Trophoblast cell (in vitro differentiated cells and primary cell): ENCODE results near the gene YKT6.

Experiments used
- DNase-seq, 2 donors: peaks; one replicate each; pipeline ENCODE4 v3.0.0-alpha.2; 2016
- H2AFZ ChIP-seq: 2 replicates; pipeline ENCODE4 v1.6.1; 2013; ENCODE audit warnings: low read length, moderate library complexity, mild to moderate bottlenecking; ENCODE audit not compliant: insufficient read depth, poor library complexity
- H2AK5ac ChIP-seq: 2 replicates; pipeline ENCODE4 v1.6.1; 2013; ENCODE audit warnings: mild to moderate bottlenecking, low read length
- H2BK120ac ChIP-seq: 2 replicates; pipeline ENCODE4 v1.6.1; 2013; ENCODE audit warnings: low read length, mild to moderate bottlenecking, moderate library complexity; ENCODE audit not compliant: insufficient read depth, poor library complexity
- H2BK12ac ChIP-seq: 2 replicates; pipeline ENCODE4 v1.6.1; 2013; ENCODE audit warnings: mild to moderate bottlenecking, low read length, moderate library complexity
- H2BK5ac ChIP-seq: 2 replicates; pipeline ENCODE4 v1.6.1; 2013; ENCODE audit warnings: low read length, low read depth, moderate library complexity, mild to moderate bottlenecking; ENCODE audit not compliant: poor library complexity
- H3K14ac ChIP-seq: 2 replicates; pipeline ENCODE4 v1.6.1; 2013; ENCODE audit warnings: mild to moderate bottlenecking, low read length
- H3K18ac ChIP-seq: 2 replicates; pipeline ENCODE4 v1.6.1; 2013; ENCODE audit warnings: mild to moderate bottlenecking, low read length
- H3K23ac ChIP-seq: 2 replicates; pipeline ENCODE4 v1.6.1; 2013; ENCODE audit warnings: low read length
- H3K27ac ChIP-seq: 2 replicates; pipeline ENCODE4 v1.5.1; 2013; ENCODE audit warnings: low read depth, mild to moderate bottlenecking, inconsistent platforms, low read length, moderate library complexity
- H3K27me3 ChIP-seq: 2 replicates; pipeline ENCODE4 v1.6.1; 2013; ENCODE audit warnings: inconsistent platforms, mild to moderate bottlenecking, low read length, moderate library complexity; ENCODE audit not compliant: insufficient read depth
- H3K36me3 ChIP-seq, 2 experiments: 1 replicate in 1 of 2; 2 replicates in 1 of 2; pipeline ENCODE4 v1.6.1; 2013; ENCODE audit warnings: low read length in 2 of 2, mild to moderate bottlenecking in 2 of 2, moderate library complexity in 1 of 2; ENCODE audit not compliant: insufficient read depth in 2 of 2, control insufficient read depth in 1 of 2
- H3K4ac ChIP-seq: 2 replicates; pipeline ENCODE4 v1.6.1; 2013; ENCODE audit warnings: low read depth, mild to moderate bottlenecking, low read length, moderate library complexity
- H3K4me1 ChIP-seq, 2 experiments: 1 replicate in 1 of 2; 2 replicates in 1 of 2; pipeline ENCODE4 v1.6.1; 2013; ENCODE audit warnings: low read length in 2 of 2, mild to moderate bottlenecking in 2 of 2, moderate library complexity in 1 of 2; ENCODE audit not compliant: insufficient read depth in 2 of 2, control insufficient read depth in 1 of 2
- H3K4me2 ChIP-seq: 2 replicates; pipeline ENCODE4 v1.6.1; 2013; ENCODE audit warnings: inconsistent platforms, mild to moderate bottlenecking, low read length, moderate library complexity
- H3K4me3 ChIP-seq: 2 replicates; pipeline ENCODE4 v1.5.1; 2013; ENCODE audit warnings: mild to moderate bottlenecking, low read depth, low read length, inconsistent platforms
- H3K79me1 ChIP-seq: one replicate; pipeline ENCODE4 v1.6.1; 2013; ENCODE audit warnings: low read length
- H3K79me2 ChIP-seq: 2 replicates; pipeline ENCODE4 v1.6.1; 2013; ENCODE audit warnings: low read length, mild to moderate bottlenecking; ENCODE audit not compliant: control insufficient read depth, insufficient read depth, poor library complexity
- H3K9ac ChIP-seq: 2 replicates; pipeline ENCODE4 v1.6.1; 2013; ENCODE audit warnings: mild to moderate bottlenecking, low read length
- H3K9me3 ChIP-seq: 2 replicates; pipeline ENCODE4 v1.6.1; 2013; ENCODE audit warnings: low read depth, mild to moderate bottlenecking, control low read depth, inconsistent platforms, low read length; ENCODE audit not compliant: insufficient read depth
- H4K12ac ChIP-seq: 2 replicates; pipeline ENCODE4 v1.6.1; 2013; ENCODE audit warnings: low read depth, mild to moderate bottlenecking, low read length, moderate library complexity
- H4K8ac ChIP-seq: 2 replicates; pipeline ENCODE4 v1.6.1; 2013; ENCODE audit warnings: low read depth, mild to moderate bottlenecking, low read length, moderate library complexity
- H4K91ac ChIP-seq: one replicate; pipeline ENCODE4 v1.6.1; 2013; ENCODE audit warnings: low read depth, mild to moderate bottlenecking, low read length, moderate library complexity
- WGBS: extraction: QIAGEN DNeasy Blood & Tissue Kit; methylation state at CpG from one replicate; pipeline ENCODE4 v1.1.7; 2013; ENCODE audit warnings: missing lambda C conversion rate; ENCODE audit not compliant: insufficient read length, insufficient coverage; ENCODE audit errors: extremely low coverage; 5-methylcytosine and 5-hydroxymethylcytosine counted together

The YKT6 gene

GRCh38 chr7:44154703-44155102 is 46.1 kb upstream of the YKT6 start:
- no peak overlapping the region for H3K23ac ChIP-seq
- H3K14ac ChIP-seq, result no peak overlapping the region
- H3K4ac ChIP-seq, result no peak overlapping the region
- H3K9ac ChIP-seq, result no peak overlapping the region
- peaks cover 2% of the 10 kb centered on the region for H3K9me3 ChIP-seq
- WGBS, result no CpG with 5 or more reads among the region's 3 CpGs
- no peak overlapping the region for H2BK120ac ChIP-seq
- H3K27ac ChIP-seq, result no peak overlapping the region
- H3K4me2 ChIP-seq, result no peak overlapping the region
- peaks cover 2 to 5% of the 10 kb centered on the region in 2 experiments for H3K4me1 ChIP-seq
- H4K8ac ChIP-seq, result no peak overlapping the region
- H2BK5ac ChIP-seq, result no peak overlapping the region
- H3K79me1 ChIP-seq, result no peaks in the 10 kb centered on the region
- no peak overlapping the region for H4K91ac ChIP-seq
- H3K4me3 ChIP-seq, result no peak overlapping the region
- no peak overlapping the region for H2AFZ ChIP-seq
- H3K79me2 ChIP-seq, result no peaks in the 10 kb centered on the region
- no peaks in the 10 kb centered on the region for H3K36me3 ChIP-seq
- H4K12ac ChIP-seq, result no peak overlapping the region
- H3K27me3 ChIP-seq, result no peaks in the 10 kb centered on the region
- DNase-seq, result peak in 1 of 2 donors; percentile 58
- H2AK5ac ChIP-seq, result no peak overlapping the region
- no peak overlapping the region for H2BK12ac ChIP-seq
- H3K18ac ChIP-seq, result no peak overlapping the region

- no peak overlapping the region for H3K23ac ChIP-seq
- no peaks in the 10 kb centered on the region for H3K79me1 ChIP-seq
- H2BK120ac ChIP-seq, result no peak overlapping the region
- H3K27me3 ChIP-seq, result no peaks in the 10 kb centered on the region
- no CpG with 5 or more reads among the region's 8 CpGs for WGBS
- no peak for DNase-seq
- H3K79me2 ChIP-seq, result no peaks in the 10 kb centered on the region
- H3K4ac ChIP-seq, result no peak overlapping the region
- H3K4me3 ChIP-seq, result no peak overlapping the region
- H3K4me1 ChIP-seq, result peaks cover 2 to 5% of the 10 kb centered on the region in 2 experiments
- H2BK5ac ChIP-seq, result no peak overlapping the region
- H3K9ac ChIP-seq, result no peak overlapping the region
- no peak overlapping the region for H4K8ac ChIP-seq
- H2AK5ac ChIP-seq, result no peak overlapping the region
- H3K27ac ChIP-seq, result no peak overlapping the region
- H4K91ac ChIP-seq, result no peak overlapping the region
- no peak overlapping the region for H4K12ac ChIP-seq
- no peak overlapping the region for H3K4me2 ChIP-seq
- H2BK12ac ChIP-seq, result no peak overlapping the region
- H3K36me3 ChIP-seq, result no peaks in the 10 kb centered on the region
- H3K14ac ChIP-seq, result no peak overlapping the region
- H3K9me3 ChIP-seq, result peaks cover 2% of the 10 kb centered on the region
- H2AFZ ChIP-seq, result no peak overlapping the region
- H3K18ac ChIP-seq, result no peak overlapping the region
Measured at GRCh38 chr7:44155191-44156185, 45.3 kb upstream of the YKT6 start.

- Histone ChIP-seq H3K18ac (no peak overlapping the region), H4K12ac (no peak overlapping the region), H3K4ac (no peak overlapping the region), H2AFZ (no peak overlapping the region), H3K79me2 (no peaks in the 10 kb centered on the region), H2BK120ac (no peak overlapping the region), H4K8ac (no peak overlapping the region), H3K36me3 (no peaks in the 10 kb centered on the region), H2BK12ac (no peak overlapping the region), H3K9me3 (peaks cover 2% of the 10 kb centered on the region), H3K23ac (no peak overlapping the region), H3K79me1 (no peaks in the 10 kb centered on the region), H3K4me1 (peaks cover 2 to 5% of the 10 kb centered on the region in 2 experiments), H3K14ac (no peak overlapping the region), H2BK5ac (no peak overlapping the region), H2AK5ac (no peak overlapping the region), H3K27me3 (no peaks in the 10 kb centered on the region), H3K9ac (no peak overlapping the region), H3K4me3 (no peak overlapping the region), H4K91ac (no peak overlapping the region), H3K27ac (no peak overlapping the region), H3K4me2 (no peak overlapping the region)
- no peak for DNase-seq
- WGBS, result no CpG with 5 or more reads among the region's 4 CpGs
Measured at GRCh38 chr7:44156453-44157010, 44.2 kb upstream of the YKT6 start.

- Histone ChIP-seq H3K36me3 (no peaks in the 10 kb centered on the region), H3K18ac (no peak overlapping the region), H4K8ac (no peak overlapping the region), H2BK5ac (no peak overlapping the region), H2BK120ac (no peak overlapping the region), H3K4me3 (no peak overlapping the region), H3K79me2 (no peaks in the 10 kb centered on the region), H3K27me3 (no peaks in the 10 kb centered on the region), H2BK12ac (no peak overlapping the region), H3K23ac (no peak overlapping the region), H3K9me3 (peaks cover 5% of the 10 kb centered on the region), H3K79me1 (peaks cover 2% of the 10 kb centered on the region), H4K12ac (no peak overlapping the region), H2AK5ac (no peak overlapping the region), H3K14ac (no peak overlapping the region), H3K4me1 (peaks cover 5 to 7% of the 10 kb centered on the region in 2 experiments), H4K91ac (no peak overlapping the region), H3K27ac (no peak overlapping the region), H3K4me2 (no peak overlapping the region), H2AFZ (no peak overlapping the region), H3K4ac (no peak overlapping the region), H3K9ac (no peak overlapping the region)
- WGBS, result no CpG with 5 or more reads among the region's 15 CpGs
- DNase-seq, result no peak
Measured at GRCh38 chr7:44157116-44158080, 43.4 kb upstream of the YKT6 start.
